HepG2 (cell line): ENCODE results near the gene RAB17.

Experiments used
- CEBPB ChIP-seq: IDR thresholded peaks from 2 replicates; pipeline ENCODE4 v1.6.1; 2011; ENCODE audit warnings: low read depth, low read length, improper control_type of control experiment, borderline replicate concordance
- CTCF ChIP-seq: sonication (generic); formaldehyde crosslinking; IDR thresholded peaks from 2 replicates; pipeline ENCODE4 v1.5.0; 2020; ENCODE audit warnings: mild to moderate bottlenecking, missing genetic modification reagents, moderate library complexity
- ESRRA ChIP-seq: sonication (generic); formaldehyde crosslinking; IDR thresholded peaks from 2 replicates; pipeline ENCODE4 v1.5.1; 2020; ENCODE audit warnings: mild to moderate bottlenecking, low read depth, missing genetic modification reagents
- TCF12 ChIP-seq, 2 experiments: fragments of 450-650 bp in 1 of 2; sonication (generic) in 1 of 2; formaldehyde crosslinking in 1 of 2; IDR thresholded peaks; 2 replicates each; pipeline versions ENCODE4 v1.6.1 to v1.8.0; 2017 to 2022; ENCODE audit warnings: antibody characterized with exemption in 1 of 2, mild to moderate bottlenecking in 1 of 2, missing genetic modification reagents in 1 of 2, moderate library complexity in 1 of 2
- ZNF83 ChIP-seq: sonication (generic); formaldehyde crosslinking; IDR thresholded peaks from 2 replicates; pipeline ENCODE4 v1.4.0; 2020; ENCODE audit warnings: missing genetic modification reagents, mild to moderate bottlenecking, borderline replicate concordance

GRCh38 chr2:237616373-237616733 lies 25.8 kb upstream of the RAB17 start:
- TF ChIP-seq ESRRA (CRISPR knock-in tag) (no peak), TCF12 (IDR thresholded peaks at IDR 0.05) (no peak), TCF12 (CRISPR knock-in tag; IDR thresholded peaks at IDR 0.05) (no peak), CTCF (no peak), CEBPB (no peak), ZNF83 (CRISPR knock-in tag) (no peak)
